PFSK-1 (cell line): ENCODE results near the gene LRBA.

Experiments
- POLR2AphosphoS5 ChIP-seq: IDR thresholded peaks from 2 replicates; pipeline ENCODE4 v1.6.1; 2012; ENCODE audit warnings: low read depth, mild to moderate bottlenecking, control low read depth, low read length, moderate library complexity
- REST ChIP-seq, 2 experiments: IDR thresholded peaks; 2 replicates each; pipeline versions ENCODE4 v1.6.1 to v1.8.0; 2011 to 2012; ENCODE audit warnings: low read depth in 2 of 2, low read length in 2 of 2, control low read depth in 1 of 2, inconsistent platforms in 1 of 2, mild to moderate bottlenecking in 1 of 2, moderate library complexity in 1 of 2; ENCODE audit not compliant: insufficient read depth in 1 of 2
- SIN3A ChIP-seq: IDR thresholded peaks from 2 replicates; pipeline ENCODE4 v1.6.1; 2012; ENCODE audit warnings: mild to moderate bottlenecking, low read length, moderate library complexity, borderline replicate concordance; ENCODE audit not compliant: insufficient read depth

- TF ChIP-seq REST (IDR thresholded peaks at IDR 0.05; ENCODE audit: insufficient read depth in 1 of 2, low read depth in 2 of 2, low read length in 2 of 2) (no peak), POLR2AphosphoS5 (no peak), SIN3A (no peak)
Measured at GRCh38 chr4:150447356-150447755, 567.7 kb downstream of the LRBA start.
